ENCODE data around the gene SNX18. TPM values are rescaled to one million over a fixed set of nuclear protein-coding genes. Genes with fewer than 3 reads are reported as not detected.

SNX18 gene
- total RNA-seq, 1 donor from 2014 or later = 17.9 TPM

- Mint-ChIP-seq H3K36me3 (peaks cover 3% of the 10 kb centered on the region), H3K4me1 (no peaks in the 10 kb centered on the region), H3K27me3 (ENCODE audit: insufficient read depth, low read depth) (peaks cover 5% of the 10 kb centered on the region), H3K4me3 (no peak overlapping the region), H3K27ac (no peak overlapping the region), H3K9me3 (no peaks in the 10 kb centered on the region)
- H3K4me3 ChIP-seq = no peak overlapping the region
- TF ChIP-seq EZH2 (IDR thresholded peaks at IDR 0.05) (no peak), CTCF (IDR thresholded peaks at IDR 0.05) (no peak), EZH2phosphoT487 (IDR thresholded peaks at IDR 0.05) (no peak)
- H3F3A ChIP-seq (ENCODE audit: low read depth) = no peaks in the 10 kb centered on the region
- H3K27me3 ChIP-seq = no peaks in the 10 kb centered on the region
- H3K9me3 ChIP-seq (ENCODE audit: low read depth) = no peaks in the 10 kb centered on the region
- no peak overlapping the region for H3K27ac ChIP-seq
- no peaks in the 10 kb centered on the region for H3K79me2 ChIP-seq (ENCODE audit: low read depth)
- DNase-seq (ENCODE audit: low spot score) = no peak
- H4K20me1 ChIP-seq (ENCODE audit: low read depth) = no peaks in the 10 kb centered on the region
- H3K9ac ChIP-seq = no peak overlapping the region
- no peaks in the 10 kb centered on the region for H3K36me3 ChIP-seq
- H3K4me2 ChIP-seq = no peak overlapping the region
- no peak overlapping the region for H2AFZ ChIP-seq (replicated peaks)
- H3K4me1 ChIP-seq = no peaks in the 10 kb centered on the region
Observed at GRCh38 chr5:54553659-54554207, 36.2 kb downstream of the SNX18 start.

GRCh38 chr5:54556141-54556540 is 38.6 kb downstream of the SNX18 start:
- H3K79me2 ChIP-seq (ENCODE audit: low read depth) = no peaks in the 10 kb centered on the region
- peaks cover 3% of the 10 kb centered on the region for H3K27me3 Mint-ChIP-seq (ENCODE audit: insufficient read depth, low read depth)
- no peak overlapping the region for H3K9ac ChIP-seq
- no peak overlapping the region for H2AFZ ChIP-seq (replicated peaks)
- no peaks in the 10 kb centered on the region for H3K36me3 ChIP-seq
- no peaks in the 10 kb centered on the region for H3K36me3 Mint-ChIP-seq
- H3F3A ChIP-seq (ENCODE audit: low read depth) = no peaks in the 10 kb centered on the region
- no peak overlapping the region for H3K27ac ChIP-seq
- no peaks in the 10 kb centered on the region for H4K20me1 ChIP-seq (ENCODE audit: low read depth)
- no peaks in the 10 kb centered on the region for H3K4me1 ChIP-seq
- H3K4me3 Mint-ChIP-seq = no peak overlapping the region
- no peaks in the 10 kb centered on the region for H3K27me3 ChIP-seq
- no peaks in the 10 kb centered on the region for H3K9me3 Mint-ChIP-seq
- no peak overlapping the region for H3K27ac Mint-ChIP-seq
- H3K9me3 ChIP-seq (ENCODE audit: low read depth) = no peaks in the 10 kb centered on the region
- no peak overlapping the region for H3K4me2 ChIP-seq
- H3K4me1 Mint-ChIP-seq = no peaks in the 10 kb centered on the region
- no peak for TF ChIP-seq EZH2 (IDR thresholded peaks at IDR 0.05)
- no peak for TF ChIP-seq CTCF (IDR thresholded peaks at IDR 0.05)
- TF ChIP-seq EZH2phosphoT487 (IDR thresholded peaks at IDR 0.05) = no peak
- no peak overlapping the region for H3K4me3 ChIP-seq
- no peak for DNase-seq (ENCODE audit: low spot score)

GRCh38 chr5:54558362-54558761 is 40.8 kb downstream of the SNX18 start:
- Histone ChIP-seq H3K4me2 (no peak overlapping the region), H4K20me1 (ENCODE audit: low read depth) (no peaks in the 10 kb centered on the region), H3K27ac (no peak overlapping the region), H3K36me3 (no peaks in the 10 kb centered on the region), H3K9me3 (ENCODE audit: low read depth) (no peaks in the 10 kb centered on the region), H3K27me3 (no peaks in the 10 kb centered on the region), H3K4me3 (no peak overlapping the region), H3K79me2 (ENCODE audit: low read depth) (no peaks in the 10 kb centered on the region), H3F3A (ENCODE audit: low read depth) (no peaks in the 10 kb centered on the region), H3K9ac (no peak overlapping the region), H2AFZ (replicated peaks) (no peak overlapping the region), H3K4me1 (no peaks in the 10 kb centered on the region)
- Mint-ChIP-seq H3K27me3 (ENCODE audit: insufficient read depth, low read depth) (peaks cover 3% of the 10 kb centered on the region), H3K27ac (no peak overlapping the region), H3K4me1 (no peaks in the 10 kb centered on the region), H3K4me3 (no peak overlapping the region), H3K9me3 (no peaks in the 10 kb centered on the region), H3K36me3 (no peaks in the 10 kb centered on the region)
- TF ChIP-seq EZH2 (IDR thresholded peaks at IDR 0.05) = no peak
- TF ChIP-seq EZH2phosphoT487 (IDR thresholded peaks at IDR 0.05) = no peak
- no peak for TF ChIP-seq CTCF (IDR thresholded peaks at IDR 0.05)
- DNase-seq (ENCODE audit: low spot score) = no peak
